Astrocyte (in vitro differentiated cells and primary cell): Measurements from ENCODE around the gene TAF1B.

ENCODE experiments used
- EZH2 ChIP-seq: IDR thresholded peaks from 2 replicates; pipeline ENCODE4 v1.6.1; 2012; ENCODE audit warnings: mild to moderate bottlenecking, low read length, inconsistent platforms; ENCODE audit not compliant: insufficient read depth
- TF ChIP-seq, protein P1 (sequence below): IDR thresholded peaks from 2 replicates; pipeline ENCODE4 v1.5.1; 2011; ENCODE audit warnings: low read depth, mild to moderate bottlenecking, inconsistent platforms, low read length, moderate library complexity; ENCODE audit not compliant: insufficient read depth

DNA sequence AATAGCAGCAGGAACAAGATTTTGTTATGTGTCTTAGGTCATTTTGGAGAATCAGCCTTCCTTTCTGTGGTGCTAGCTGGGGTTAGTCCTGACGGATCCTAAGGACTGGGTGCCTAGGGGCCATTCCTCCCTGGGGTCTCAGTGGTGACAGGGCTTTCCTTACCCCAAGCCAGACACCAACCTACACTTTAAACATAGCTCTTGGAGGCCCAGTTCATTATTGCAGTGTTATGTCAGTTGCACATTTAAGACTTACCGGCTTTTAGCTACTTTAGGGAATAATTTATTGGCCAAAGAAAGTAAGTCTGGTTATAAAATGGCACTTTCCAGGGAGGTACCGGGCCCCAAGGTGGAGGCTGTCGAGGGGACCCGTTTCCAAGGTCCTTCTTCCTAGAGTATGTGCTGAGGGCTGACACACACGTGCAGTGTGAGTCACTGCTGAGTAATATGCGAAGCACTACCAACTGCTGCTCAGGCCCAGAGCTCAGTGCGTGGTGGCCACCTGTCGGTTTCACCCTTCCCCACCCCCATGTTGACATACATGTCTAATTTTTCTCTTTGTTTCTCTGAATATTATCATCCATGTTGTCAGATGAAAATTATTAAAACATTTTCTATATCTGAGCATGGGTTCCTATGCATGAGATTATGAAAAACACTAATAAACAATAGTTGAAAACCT is 71.3 kb downstream of the TAF1B start:
- TF ChIP-seq, protein P1, sequence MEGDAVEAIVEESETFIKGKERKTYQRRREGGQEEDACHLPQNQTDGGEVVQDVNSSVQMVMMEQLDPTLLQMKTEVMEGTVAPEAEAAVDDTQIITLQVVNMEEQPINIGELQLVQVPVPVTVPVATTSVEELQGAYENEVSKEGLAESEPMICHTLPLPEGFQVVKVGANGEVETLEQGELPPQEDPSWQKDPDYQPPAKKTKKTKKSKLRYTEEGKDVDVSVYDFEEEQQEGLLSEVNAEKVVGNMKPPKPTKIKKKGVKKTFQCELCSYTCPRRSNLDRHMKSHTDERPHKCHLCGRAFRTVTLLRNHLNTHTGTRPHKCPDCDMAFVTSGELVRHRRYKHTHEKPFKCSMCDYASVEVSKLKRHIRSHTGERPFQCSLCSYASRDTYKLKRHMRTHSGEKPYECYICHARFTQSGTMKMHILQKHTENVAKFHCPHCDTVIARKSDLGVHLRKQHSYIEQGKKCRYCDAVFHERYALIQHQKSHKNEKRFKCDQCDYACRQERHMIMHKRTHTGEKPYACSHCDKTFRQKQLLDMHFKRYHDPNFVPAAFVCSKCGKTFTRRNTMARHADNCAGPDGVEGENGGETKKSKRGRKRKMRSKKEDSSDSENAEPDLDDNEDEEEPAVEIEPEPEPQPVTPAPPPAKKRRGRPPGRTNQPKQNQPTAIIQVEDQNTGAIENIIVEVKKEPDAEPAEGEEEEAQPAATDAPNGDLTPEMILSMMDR: no peak
- no peak for TF ChIP-seq EZH2
